ENCODE data around the gene CFAP119.

The CFAP119 gene

DNA sequence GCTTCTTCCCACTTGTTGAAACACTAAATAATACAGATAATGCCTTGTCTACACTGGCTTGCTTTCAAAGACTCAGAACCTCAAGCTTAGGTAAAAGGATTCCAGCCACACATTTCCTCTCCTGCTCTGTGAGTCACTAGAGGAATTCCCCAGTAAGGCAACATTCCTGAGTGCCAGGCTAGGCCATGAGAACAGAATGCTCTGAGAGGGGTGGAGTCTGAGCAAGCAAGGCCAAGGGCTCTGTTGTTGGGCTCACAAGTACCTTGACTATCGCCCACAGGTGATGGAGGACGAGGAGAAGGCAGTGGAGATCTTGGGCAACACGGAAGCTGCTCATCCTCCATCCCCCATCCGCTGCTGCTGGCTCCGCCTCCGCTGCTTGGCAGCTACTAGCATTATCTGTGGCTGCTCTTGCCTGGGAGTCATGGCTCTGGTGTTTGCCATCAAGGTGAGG is 20.4 kb downstream of the CFAP119 start:
- TF ChIP-seq GABPA (IDR thresholded peaks at IDR 0.05; ENCODE audit: low read depth) (no peak), POLR2AphosphoS5 (IDR thresholded peaks at IDR 0.05; ENCODE audit: low read depth) (no peak), CTCF (IDR thresholded peaks at IDR 0.05; ENCODE audit: insufficient read depth, low read length) (no peak), SPI1 (IDR thresholded peaks at IDR 0.05; ENCODE audit: borderline replicate concordance, low read depth) (no peak)
- TF ChIP-seq, protein P1, sequence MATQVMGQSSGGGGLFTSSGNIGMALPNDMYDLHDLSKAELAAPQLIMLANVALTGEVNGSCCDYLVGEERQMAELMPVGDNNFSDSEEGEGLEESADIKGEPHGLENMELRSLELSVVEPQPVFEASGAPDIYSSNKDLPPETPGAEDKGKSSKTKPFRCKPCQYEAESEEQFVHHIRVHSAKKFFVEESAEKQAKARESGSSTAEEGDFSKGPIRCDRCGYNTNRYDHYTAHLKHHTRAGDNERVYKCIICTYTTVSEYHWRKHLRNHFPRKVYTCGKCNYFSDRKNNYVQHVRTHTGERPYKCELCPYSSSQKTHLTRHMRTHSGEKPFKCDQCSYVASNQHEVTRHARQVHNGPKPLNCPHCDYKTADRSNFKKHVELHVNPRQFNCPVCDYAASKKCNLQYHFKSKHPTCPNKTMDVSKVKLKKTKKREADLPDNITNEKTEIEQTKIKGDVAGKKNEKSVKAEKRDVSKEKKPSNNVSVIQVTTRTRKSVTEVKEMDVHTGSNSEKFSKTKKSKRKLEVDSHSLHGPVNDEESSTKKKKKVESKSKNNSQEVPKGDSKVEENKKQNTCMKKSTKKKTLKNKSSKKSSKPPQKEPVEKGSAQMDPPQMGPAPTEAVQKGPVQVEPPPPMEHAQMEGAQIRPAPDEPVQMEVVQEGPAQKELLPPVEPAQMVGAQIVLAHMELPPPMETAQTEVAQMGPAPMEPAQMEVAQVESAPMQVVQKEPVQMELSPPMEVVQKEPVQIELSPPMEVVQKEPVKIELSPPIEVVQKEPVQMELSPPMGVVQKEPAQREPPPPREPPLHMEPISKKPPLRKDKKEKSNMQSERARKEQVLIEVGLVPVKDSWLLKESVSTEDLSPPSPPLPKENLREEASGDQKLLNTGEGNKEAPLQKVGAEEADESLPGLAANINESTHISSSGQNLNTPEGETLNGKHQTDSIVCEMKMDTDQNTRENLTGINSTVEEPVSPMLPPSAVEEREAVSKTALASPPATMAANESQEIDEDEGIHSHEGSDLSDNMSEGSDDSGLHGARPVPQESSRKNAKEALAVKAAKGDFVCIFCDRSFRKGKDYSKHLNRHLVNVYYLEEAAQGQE (IDR thresholded peaks at IDR 0.05; ENCODE audit: insufficient replicate concordance, low read depth): no peak
- no peak overlapping the region for H3K27ac ChIP-seq (replicated peaks)
- no peak overlapping the region for H3K4me3 ChIP-seq (replicated peaks; ENCODE audit: insufficient read depth, low read length)
- no peak for DNase-seq (ENCODE audit: low read depth in 1 of 2, low spot score in 1 of 2)
- H3K27me3 ChIP-seq (ENCODE audit: insufficient read depth, poor library complexity, severe bottlenecking): no peaks in the 10 kb centered on the region

DNA sequence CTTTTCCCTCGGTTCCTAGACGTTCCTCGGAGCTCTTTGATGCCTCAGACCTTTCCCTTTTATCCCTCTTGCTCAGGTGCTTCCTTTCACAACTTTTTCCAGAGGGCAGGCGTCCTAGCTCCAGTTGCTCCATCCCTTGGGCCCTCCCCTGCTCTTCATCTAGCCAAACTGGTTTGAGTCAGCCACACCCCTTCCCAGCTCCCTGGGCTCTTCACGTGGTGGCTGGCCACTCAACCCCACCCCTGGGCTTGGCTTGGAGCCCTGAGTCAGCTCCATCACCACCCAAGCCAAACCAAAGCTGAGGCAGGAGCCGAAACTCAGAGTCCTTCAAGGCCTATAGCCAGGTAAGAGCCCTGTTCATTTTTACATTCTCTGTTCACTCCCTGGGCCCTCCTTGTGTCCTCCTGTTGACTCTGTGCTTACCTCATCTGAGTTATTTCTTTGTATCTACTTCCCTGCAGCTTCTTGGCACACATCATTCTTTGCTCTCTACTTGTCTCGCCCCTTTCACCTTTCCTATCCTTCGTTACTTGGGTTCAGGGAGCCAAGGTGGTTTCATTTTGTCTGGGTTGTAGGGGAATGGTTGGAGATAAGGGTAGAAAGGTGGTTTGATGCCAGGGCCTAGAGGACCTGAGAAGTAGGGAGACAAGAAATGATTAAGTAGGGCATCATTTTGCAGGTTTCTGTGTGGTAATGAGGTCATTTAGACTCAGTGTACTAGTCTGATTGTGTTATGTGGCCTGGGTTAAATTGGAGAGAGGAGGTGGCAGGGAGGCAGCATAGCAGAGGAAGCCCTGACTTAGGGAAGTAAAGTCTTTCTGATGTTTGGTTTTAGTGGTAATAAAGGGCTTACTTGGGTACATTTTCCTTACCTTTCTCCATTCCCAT is 21.3 kb downstream of the CFAP119 start:
- TF ChIP-seq GABPA (IDR thresholded peaks at IDR 0.05; ENCODE audit: low read depth) (no peak), CTCF (IDR thresholded peaks at IDR 0.05; ENCODE audit: insufficient read depth, low read length) (no peak), POLR2AphosphoS5 (IDR thresholded peaks at IDR 0.05; ENCODE audit: low read depth) (peak; percentile 33; the same call in 1 of the 2 replicates)
- Histone ChIP-seq H3K27me3 (ENCODE audit: insufficient read depth, poor library complexity, severe bottlenecking) (no peaks in the 10 kb centered on the region), H3K4me3 (replicated peaks; ENCODE audit: insufficient read depth, low read length) (no peak overlapping the region), H3K27ac (replicated peaks) (no peak overlapping the region)
- no peak for DNase-seq (ENCODE audit: low read depth in 1 of 2, low spot score in 1 of 2)

DNA sequence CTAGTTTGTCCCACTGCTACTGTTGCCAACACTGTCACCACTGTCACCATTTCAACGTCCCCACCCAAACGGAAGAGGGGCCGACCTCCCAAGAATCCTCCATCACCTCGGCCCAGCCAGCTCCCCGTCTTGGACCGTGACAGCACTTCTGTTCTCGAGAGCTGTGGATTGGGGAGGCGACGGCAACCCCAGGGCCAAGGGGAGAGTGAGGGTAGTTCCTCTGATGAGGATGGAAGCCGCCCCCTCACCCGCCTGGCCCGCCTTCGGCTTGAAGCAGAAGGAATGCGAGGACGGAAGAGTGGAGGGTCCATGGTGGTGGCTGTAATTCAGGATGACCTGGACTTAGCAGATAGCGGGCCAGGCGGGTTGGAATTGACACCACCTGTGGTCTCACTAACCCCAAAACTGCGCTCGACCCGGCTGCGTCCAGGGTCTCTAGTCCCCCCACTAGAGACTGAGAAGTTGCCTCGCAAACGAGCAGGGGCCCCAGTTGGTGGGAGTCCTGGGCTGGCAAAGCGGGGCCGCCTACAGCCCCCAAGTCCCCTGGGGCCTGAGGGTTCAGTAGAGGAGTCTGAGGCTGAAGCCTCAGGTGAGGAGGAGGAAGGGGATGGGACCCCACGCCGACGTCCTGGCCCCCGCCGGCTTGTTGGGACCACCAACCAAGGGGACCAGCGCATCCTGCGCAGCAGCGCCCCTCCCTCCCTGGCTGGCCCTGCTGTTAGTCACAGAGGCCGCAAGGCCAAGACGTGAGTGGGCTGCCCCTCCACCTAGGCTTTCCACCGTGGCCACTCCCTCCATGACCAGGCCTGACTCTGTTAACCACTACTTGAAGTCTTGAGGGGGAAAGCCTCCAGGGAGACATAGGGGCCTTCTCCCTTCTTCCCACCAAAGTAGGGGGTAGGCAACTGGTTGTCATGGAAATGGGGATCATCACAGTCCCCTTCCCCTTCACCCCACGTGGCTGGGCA is 22.6 kb downstream of the CFAP119 start:
- Histone ChIP-seq H3K27me3 (ENCODE audit: insufficient read depth, poor library complexity, severe bottlenecking) (no peaks in the 10 kb centered on the region), H3K4me3 (replicated peaks; ENCODE audit: insufficient read depth, low read length) (no peak overlapping the region), H3K27ac (replicated peaks) (no peak overlapping the region)
- TF ChIP-seq, protein P1 (IDR thresholded peaks at IDR 0.05; ENCODE audit: insufficient replicate concordance, low read depth): no peak
- TF ChIP-seq POLR2AphosphoS5 (IDR thresholded peaks at IDR 0.05; ENCODE audit: low read depth) (no peak; the same call in 1 of the 2 replicates), GABPA (IDR thresholded peaks at IDR 0.05; ENCODE audit: low read depth) (no peak), CTCF (IDR thresholded peaks at IDR 0.05; ENCODE audit: insufficient read depth, low read length) (no peak), SPI1 (IDR thresholded peaks at IDR 0.05; ENCODE audit: borderline replicate concordance, low read depth) (no peak)
- DNase-seq (ENCODE audit: low read depth in 1 of 2, low spot score in 1 of 2): no peak

Measured in HL-60 (cell line).